GM18951 (cell line): ENCODE measurements around the gene C12orf56.
"Not testable (repeated sequence)": the region's sequence is repeated elsewhere in the genome, so short reads cannot be mapped to it uniquely, and the experiment has no call there.

Experiments
- POLR2A ChIP-seq: IDR thresholded peaks from 4 replicates; pipeline ENCODE4 v1.6.1; 2011; ENCODE audit warnings: mild to moderate bottlenecking; ENCODE audit not compliant: insufficient read length, insufficient read depth; ENCODE audit errors: extremely low read depth
- in situ Hi-C: fragments of 300-500 bp; cut with MboI; formaldehyde crosslinking; loops from one replicate; pipeline ENCODE4 v1.12.0; 2022; ENCODE audit warnings: low sequenced_read_pairs, mixed read lengths, inconsistent platforms; ENCODE audit not compliant: unreplicated experiment

Gene C12orf56

DNA sequence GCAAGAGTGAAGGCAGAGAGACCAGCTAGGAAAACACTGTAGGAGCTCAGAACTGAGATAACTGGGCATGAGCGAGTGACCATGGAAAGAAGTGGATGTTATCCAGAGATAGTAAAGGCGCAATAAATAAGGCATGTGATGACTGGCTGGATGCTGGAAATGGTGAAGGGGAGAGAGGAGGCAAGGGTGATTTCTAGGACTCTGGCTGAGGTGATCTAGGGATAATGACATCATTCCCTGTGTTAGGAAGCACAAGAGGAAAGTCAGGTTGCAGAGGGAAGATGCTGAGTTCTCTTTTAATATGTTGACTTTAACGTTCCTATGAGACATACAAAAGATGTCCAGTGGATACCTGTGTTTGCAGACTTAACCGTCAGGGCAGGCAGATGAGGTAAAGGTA, 78.7 kb downstream of the C12orf56 start:
- in situ Hi-C loops = no loop called here
- no peak for TF ChIP-seq POLR2A

DNA sequence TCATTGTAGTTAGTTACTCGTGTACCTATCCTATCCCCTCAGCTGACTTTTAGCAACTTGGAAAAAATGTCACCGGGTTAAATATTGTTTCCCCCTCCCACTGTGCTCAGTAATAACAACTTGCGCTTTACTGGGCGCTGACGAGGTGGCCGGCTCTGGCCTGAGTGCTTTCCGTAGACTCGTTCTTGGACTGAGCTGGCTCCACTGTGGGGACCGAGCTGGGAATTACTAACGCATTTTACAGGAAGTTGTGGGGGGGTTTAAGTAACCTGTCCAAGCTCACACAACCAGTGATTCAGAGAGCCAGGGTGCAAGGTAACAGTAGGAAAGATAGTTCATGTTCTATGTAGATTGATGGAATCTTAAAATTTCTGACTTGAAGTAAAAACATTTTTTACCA, 86.0 kb downstream of the C12orf56 start:
- in situ Hi-C loops = no loop called here
- no peak for TF ChIP-seq POLR2A

GRCh38 chr12:64299628-64300027, 90.9 kb downstream of the C12orf56 start:
- in situ Hi-C loops = no loop called here
- no peak for TF ChIP-seq POLR2A

- TF ChIP-seq POLR2A = no peak
- in situ Hi-C loops = no loop called here
These were observed 94.3 kb downstream of the C12orf56 start for GRCh38 chr12:64296301-64296700.

GRCh38 chr12:64293654-64294364, 96.7 kb downstream of the C12orf56 start:
- in situ Hi-C loops = no loop called here
- TF ChIP-seq POLR2A = no peak

GRCh38 chr12:64293174-64293573, 97.4 kb downstream of the C12orf56 start:
- in situ Hi-C loops = not testable (repeated sequence)

- TF ChIP-seq POLR2A = no peak
- in situ Hi-C loops = no loop called here
These were observed 104.0 kb downstream of the C12orf56 start for GRCh38 chr12:64286521-64286920.

DNA sequence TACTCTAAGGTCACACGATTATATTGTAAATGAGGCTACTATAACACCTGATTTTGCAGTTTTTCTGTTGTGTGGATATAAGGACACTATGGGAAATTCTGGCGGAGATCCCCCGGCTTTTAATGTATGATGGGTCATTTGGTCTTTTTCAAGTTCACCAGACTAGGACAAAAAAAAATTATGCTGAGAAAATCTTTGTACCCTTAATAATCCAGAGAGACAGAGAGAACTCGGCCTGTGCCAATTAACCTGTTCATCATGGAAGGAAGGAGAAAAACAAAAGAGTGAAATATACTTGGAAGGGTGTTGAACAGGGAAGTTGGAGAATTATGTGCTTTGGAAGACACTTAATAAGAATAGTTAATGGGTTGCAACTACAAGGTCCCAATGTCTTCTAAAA, 106.3 kb downstream of the C12orf56 start:
- TF ChIP-seq POLR2A = no peak
- in situ Hi-C loops = no loop called here

DNA sequence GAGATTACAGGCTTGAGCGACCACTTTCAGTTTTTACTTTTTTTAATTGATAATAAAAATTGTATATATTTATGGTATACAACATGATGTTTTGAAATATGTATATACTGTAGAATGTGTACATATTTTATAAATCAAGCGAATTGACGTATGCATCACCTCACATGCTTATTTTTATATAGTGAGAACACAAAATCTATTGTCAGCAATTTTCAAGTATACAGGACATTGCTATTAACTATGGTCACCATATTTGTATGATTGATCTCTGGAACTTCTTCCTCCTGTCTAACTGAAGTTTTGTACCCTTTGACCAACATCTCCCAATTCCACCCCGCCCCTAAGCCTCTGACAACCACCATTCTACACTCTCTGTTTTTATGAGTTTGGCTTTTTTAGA, 112.1 kb downstream of the C12orf56 start:
- in situ Hi-C loops = no loop called here
- no peak for TF ChIP-seq POLR2A

GRCh38 chr12:64273527-64274403, 116.8 kb downstream of the C12orf56 start:
- TF ChIP-seq POLR2A = no peak
- in situ Hi-C loops = loop anchor here (25.0 kb wide), 1 partner anchor 586 kb away; no protein-coding TSS in a partner anchor

DNA sequence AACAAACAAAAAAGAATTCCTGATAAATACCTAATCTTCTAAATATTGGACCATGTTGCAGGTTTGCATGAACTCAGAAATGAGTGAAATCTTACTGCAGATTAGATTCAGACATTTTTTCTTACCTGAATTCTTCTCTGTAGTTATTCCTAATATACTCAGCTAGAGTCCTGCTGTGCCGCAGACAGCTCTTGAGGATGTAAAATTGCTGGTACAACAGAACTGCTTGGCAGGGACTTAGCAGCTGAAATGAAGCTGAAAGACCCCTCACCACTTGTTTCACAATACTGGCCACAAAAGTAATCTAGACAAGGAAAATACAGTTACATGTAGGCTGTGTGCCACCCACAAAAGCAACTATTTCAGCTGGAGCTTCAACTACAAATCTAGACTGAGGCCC, 120.1 kb downstream of the C12orf56 start:
- no peak for TF ChIP-seq POLR2A

DNA sequence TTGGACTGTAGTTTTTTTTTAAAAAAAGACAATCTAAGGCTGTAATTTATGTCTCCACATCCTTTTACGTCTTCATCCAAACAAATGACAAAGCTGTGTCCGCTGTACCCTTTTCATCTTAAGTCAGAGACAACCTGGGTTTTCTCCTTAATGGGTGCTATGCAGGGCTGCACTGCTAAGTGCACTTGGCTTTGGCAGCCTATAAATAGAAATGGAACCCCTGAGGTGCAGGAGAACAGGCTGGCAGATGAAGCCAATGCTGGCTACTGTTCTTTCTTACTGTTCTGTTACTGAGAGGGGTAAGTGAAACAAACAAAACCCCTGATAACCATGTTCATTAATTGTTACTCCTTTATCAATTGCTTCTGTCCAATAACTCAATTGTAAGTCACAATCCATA, 121.4 kb downstream of the C12orf56 start:
- no peak for TF ChIP-seq POLR2A
- in situ Hi-C loops = loop anchor here (25.0 kb wide), 1 partner anchor 582 kb away; no protein-coding TSS in a partner anchor

More for the DNA sequence above, 120.1 kb downstream of the C12orf56 start:
- in situ Hi-C loops = loop anchor here (25.0 kb wide), 1 partner anchor 583 kb away; no protein-coding TSS in a partner anchor

DNA sequence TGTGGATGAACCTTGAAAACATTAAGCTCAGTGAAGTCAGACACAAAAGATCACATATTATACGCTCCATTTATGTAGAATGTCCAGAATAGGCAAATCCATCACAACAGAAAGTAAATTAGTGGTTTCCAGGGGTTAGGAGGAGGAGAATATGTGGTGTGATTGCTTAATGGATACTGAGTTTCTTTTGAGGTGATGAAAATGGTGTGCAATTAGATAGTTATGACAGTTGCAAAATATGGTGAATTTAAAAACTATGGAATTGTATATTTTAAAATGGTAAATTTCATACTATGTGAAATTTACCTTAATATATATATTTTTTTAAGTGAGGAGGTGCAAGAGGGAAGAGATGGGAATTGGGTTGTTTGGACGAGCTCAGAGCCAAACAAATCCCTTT, 122.1 kb downstream of the C12orf56 start:
- in situ Hi-C loops = loop anchor here (25.0 kb wide), 1 partner anchor 581 kb away; no protein-coding TSS in a partner anchor
- no peak for TF ChIP-seq POLR2A
